Measurements from ENCODE around the gene STON2. TPM values are rescaled to one million over a fixed set of nuclear protein-coding genes. Genes with fewer than 3 reads are reported as not detected.

The STON2 gene
- total RNA-seq, 2 donors from 2014 or later, result 8.6 to 14.1 TPM

DNA sequence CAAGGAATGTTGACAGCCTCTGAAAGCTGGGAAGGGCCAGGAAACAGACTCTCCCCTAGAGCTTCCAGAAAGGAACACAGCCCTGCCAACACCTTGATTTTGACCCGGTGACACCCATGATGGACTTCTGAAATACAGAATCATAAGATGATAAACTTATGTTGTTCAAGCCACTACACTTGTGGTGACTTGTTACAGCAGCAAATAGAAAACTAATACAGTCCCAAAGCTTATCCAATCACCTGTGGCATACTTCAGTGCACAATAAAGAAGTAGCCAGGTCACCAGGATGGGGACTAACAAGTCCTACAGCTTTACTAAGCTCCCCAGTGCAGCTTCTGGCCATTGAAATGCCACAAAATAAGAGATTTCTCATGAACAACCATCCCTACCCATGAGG, 5.4 kb downstream of the STON2 start:
- DNase-seq (ENCODE audit: low spot score), result no peak

GRCh38 chr14:81392976-81393643, 7.0 kb downstream of the STON2 start:
- Histone ChIP-seq H3K4me3 (no peak overlapping the region), H3K36me3 (no peaks in the 10 kb centered on the region), H3K27ac (no peak overlapping the region), H3K9me3 (peaks cover 0 to 6% of the 10 kb centered on the region in 2 donors), H3K4me1 (no peaks in the 10 kb centered on the region), H3K27me3 (no peaks in the 10 kb centered on the region)
- TF ChIP-seq CTCF (IDR thresholded peaks at IDR 0.05), result no peak
- no peak for DNase-seq (ENCODE audit: low spot score)

More for the DNA sequence above, 5.4 kb downstream of the STON2 start:
- H3K4me1 ChIP-seq, result no peaks in the 10 kb centered on the region
- no peak overlapping the region for H3K4me3 ChIP-seq
- H3K27me3 ChIP-seq, result no peaks in the 10 kb centered on the region
- H3K36me3 ChIP-seq, result no peaks in the 10 kb centered on the region
- H3K27ac ChIP-seq, result no peak overlapping the region
- H3K9me3 ChIP-seq, result peaks cover 0 to 6% of the 10 kb centered on the region in 2 donors
- no peak for TF ChIP-seq CTCF (IDR thresholded peaks at IDR 0.05)

- Histone ChIP-seq H3K27me3 (no peaks in the 10 kb centered on the region), H3K4me1 (no peaks in the 10 kb centered on the region), H3K4me3 (no peak overlapping the region), H3K27ac (no peak overlapping the region), H3K36me3 (no peaks in the 10 kb centered on the region), H3K9me3 (peaks cover 0 to 6% of the 10 kb centered on the region in 2 donors)
- no peak for TF ChIP-seq CTCF (IDR thresholded peaks at IDR 0.05)
- no peak for DNase-seq (ENCODE audit: low spot score)
Measured at GRCh38 chr14:81392052-81392451, 8.1 kb downstream of the STON2 start.

DNA sequence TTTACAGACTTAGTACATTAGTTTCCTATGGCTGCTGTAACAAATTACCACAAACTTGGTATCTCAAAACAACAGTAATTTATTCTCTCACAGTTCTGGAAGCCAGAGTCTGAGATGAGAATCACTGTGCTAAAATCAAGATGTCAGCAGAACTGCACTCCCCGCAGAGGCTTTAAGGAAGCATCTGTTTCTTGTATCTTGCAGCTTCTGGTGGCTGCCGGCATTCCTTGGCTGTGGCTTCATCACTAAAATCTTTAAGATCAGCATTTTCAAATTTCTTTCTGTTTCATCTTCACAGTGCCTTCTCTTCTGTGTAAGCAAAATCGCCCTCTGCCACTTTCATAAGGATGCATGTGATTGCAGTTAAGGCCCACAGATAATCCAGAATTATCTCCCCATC, 9.4 kb downstream of the STON2 start:
- Histone ChIP-seq H3K36me3 (no peaks in the 10 kb centered on the region), H3K4me1 (no peaks in the 10 kb centered on the region), H3K4me3 (no peak overlapping the region), H3K27me3 (no peaks in the 10 kb centered on the region), H3K9me3 (peaks cover 0 to 6% of the 10 kb centered on the region in 2 donors), H3K27ac (no peak overlapping the region)
- DNase-seq (ENCODE audit: low spot score), result no peak
- no peak for TF ChIP-seq CTCF (IDR thresholded peaks at IDR 0.05)

DNA sequence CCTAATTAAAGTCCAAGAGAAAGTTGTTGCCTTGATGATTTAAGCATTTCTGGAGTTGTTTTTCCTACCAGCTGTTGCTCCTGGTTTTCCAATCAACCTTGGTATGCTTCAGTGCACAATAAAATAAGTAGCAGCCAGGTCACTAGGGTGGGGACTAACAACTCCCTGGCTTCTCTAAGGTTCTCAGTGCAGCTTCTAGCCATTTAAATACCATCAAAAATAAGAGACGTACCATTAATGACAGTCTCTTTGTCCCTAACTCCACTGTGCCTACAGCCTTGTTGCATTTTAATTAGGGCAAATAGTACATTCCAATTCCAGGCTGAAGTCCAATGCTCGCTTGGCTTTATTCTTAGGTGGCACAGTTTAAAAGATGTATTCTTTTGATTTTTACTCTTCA, 11.8 kb downstream of the STON2 start:
- Histone ChIP-seq H3K27me3 (no peaks in the 10 kb centered on the region), H3K9me3 (no peaks in the 10 kb centered on the region), H3K4me1 (no peaks in the 10 kb centered on the region), H3K4me3 (no peak overlapping the region), H3K27ac (no peak overlapping the region), H3K36me3 (no peaks in the 10 kb centered on the region)
- DNase-seq (ENCODE audit: low spot score), result no peak
- TF ChIP-seq CTCF (IDR thresholded peaks at IDR 0.05), result no peak

DNA sequence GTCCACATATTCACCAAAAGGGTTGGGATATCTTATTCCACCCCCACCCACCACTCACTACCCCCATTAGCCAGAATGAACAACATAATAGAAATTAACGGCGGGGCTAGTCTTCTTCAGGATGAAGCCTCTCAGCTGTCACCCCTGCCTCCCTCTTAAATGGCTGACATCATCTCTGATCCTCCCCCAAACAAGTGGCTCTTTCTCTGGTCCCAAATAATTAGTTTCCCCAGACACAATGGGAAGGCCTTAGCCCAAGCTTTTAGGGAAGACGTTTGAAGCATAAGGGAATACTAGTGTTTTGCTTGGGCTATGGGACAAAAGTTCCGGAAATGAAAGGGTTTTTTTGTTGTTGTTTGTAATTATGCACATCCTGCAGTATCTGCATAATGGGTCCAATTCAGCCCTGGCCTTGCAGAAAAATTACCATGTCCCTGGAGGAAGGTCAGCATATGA, 13.8 kb downstream of the STON2 start:
- TF ChIP-seq CTCF (IDR thresholded peaks at IDR 0.05), result no peak

More for the DNA sequence above, 13.8 kb downstream of the STON2 start:
- Histone ChIP-seq H3K9me3 (no peaks in the 10 kb centered on the region), H3K27ac (no peak overlapping the region), H3K36me3 (no peaks in the 10 kb centered on the region), H3K4me3 (no peak overlapping the region), H3K27me3 (no peaks in the 10 kb centered on the region), H3K4me1 (no peaks in the 10 kb centered on the region)
- no peak for DNase-seq (ENCODE audit: low spot score)
